ENCODE data around the gene ISLR.

ISLR gene

GRCh38 chr15:74124759-74125158, 48.8 kb upstream of the ISLR start:
- peaks cover 17% of the 10 kb centered on the region for H3K4me1 ChIP-seq (ENCODE audit: control insufficient read depth, insufficient read depth, low read length)
- POLR2A ChIA-PET, result no interaction called here
- TF ChIP-seq ZBTB8A (tag by site-specific recombination; IDR thresholded peaks at IDR 0.05) (peak; percentile 44; the same call in 1 of the 2 replicates), PRDM10 (tag by site-specific recombination; IDR thresholded peaks at IDR 0.05) (no peak)

DNA sequence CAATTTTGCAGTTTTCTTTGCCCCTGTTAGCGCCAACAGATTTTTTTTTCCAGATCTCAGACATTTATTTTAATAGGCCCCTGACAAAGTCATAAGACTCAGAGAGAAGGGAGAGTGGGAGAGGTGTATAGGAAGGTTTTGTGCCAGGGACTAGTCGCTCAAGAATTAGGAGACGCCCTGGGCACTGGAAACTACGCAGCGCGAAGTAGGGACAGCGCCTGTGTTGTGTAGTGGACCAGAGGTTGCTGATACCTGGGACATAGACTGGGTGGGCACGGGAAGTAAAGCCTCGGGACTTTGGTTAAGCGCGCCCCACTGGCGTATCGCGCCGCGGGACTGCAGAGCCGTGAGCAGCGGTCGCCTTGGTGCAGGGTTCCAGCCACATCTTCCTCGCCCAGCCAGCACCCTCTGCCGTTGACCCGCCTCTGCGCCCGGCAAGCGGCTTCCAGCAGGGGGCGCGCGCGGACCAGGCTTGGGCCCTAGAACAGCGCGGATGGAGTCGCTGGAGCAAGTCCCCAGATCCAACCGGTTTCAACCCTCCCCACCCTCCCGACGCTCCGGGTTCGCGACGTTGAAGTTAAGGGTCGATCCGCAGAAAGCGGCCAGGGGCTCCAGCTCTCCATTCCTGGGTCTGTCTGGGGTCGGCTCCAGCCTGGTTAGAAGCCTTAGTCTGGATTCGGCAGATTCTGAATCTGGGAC, 46.1 kb upstream of the ISLR start:
- CTCF ChIA-PET, result interaction anchor here (0.6 to 6.3 kb wide), 25 partner anchors 9 to 240 kb away, joined by 3 to 100 read pairs (median 5); partner anchors contain the start of genes CYP11A1 and STRA6
- TF ChIP-seq ZNF148 (tag by site-specific recombination; IDR thresholded peaks at IDR 0.05; ENCODE audit: borderline replicate concordance), result no peak
- TF ChIP-seq, protein P1, sequence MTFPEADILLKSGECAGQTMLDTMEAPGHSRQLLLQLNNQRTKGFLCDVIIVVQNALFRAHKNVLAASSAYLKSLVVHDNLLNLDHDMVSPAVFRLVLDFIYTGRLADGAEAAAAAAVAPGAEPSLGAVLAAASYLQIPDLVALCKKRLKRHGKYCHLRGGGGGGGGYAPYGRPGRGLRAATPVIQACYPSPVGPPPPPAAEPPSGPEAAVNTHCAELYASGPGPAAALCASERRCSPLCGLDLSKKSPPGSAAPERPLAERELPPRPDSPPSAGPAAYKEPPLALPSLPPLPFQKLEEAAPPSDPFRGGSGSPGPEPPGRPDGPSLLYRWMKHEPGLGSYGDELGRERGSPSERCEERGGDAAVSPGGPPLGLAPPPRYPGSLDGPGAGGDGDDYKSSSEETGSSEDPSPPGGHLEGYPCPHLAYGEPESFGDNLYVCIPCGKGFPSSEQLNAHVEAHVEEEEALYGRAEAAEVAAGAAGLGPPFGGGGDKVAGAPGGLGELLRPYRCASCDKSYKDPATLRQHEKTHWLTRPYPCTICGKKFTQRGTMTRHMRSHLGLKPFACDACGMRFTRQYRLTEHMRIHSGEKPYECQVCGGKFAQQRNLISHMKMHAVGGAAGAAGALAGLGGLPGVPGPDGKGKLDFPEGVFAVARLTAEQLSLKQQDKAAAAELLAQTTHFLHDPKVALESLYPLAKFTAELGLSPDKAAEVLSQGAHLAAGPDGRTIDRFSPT (tag by site-specific recombination; IDR thresholded peaks at IDR 0.05), result no peak
- TF ChIP-seq BCL11B (tag by site-specific recombination; IDR thresholded peaks at IDR 0.05; ENCODE audit: low read depth), result peak; percentile 15; the same call in 1 of the 2 replicates
- no peak for TF ChIP-seq ZNF624 (tag by site-specific recombination; IDR thresholded peaks at IDR 0.05)
- TF ChIP-seq HOXC10 (CRISPR knock-in tag; IDR thresholded peaks at IDR 0.05), result no peak
- TF ChIP-seq ZNF626 (tag by site-specific recombination; IDR thresholded peaks at IDR 0.05), result no peak
- no peak for TF ChIP-seq ZNF274 (IDR thresholded peaks at IDR 0.05; ENCODE audit: low read length)
- TF ChIP-seq ZNF274 (tag by site-specific recombination; IDR thresholded peaks at IDR 0.05; ENCODE audit: borderline replicate concordance), result no peak
- TF ChIP-seq YY2 (tag by site-specific recombination; IDR thresholded peaks at IDR 0.05), result no peak
- TF ChIP-seq BCL11A (tag by site-specific recombination; IDR thresholded peaks at IDR 0.05; ENCODE audit: low read depth), result no peak
- peak; percentile 36; the same call in 1 of the 2 replicates for TF ChIP-seq MYNN (tag by site-specific recombination; IDR thresholded peaks at IDR 0.05; ENCODE audit: borderline replicate concordance)
- no peak; the same call in 1 of the 2 replicates for TF ChIP-seq ZNF335 (tag by site-specific recombination; conservative IDR thresholded peaks at IDR 0.05)
- 0 out of 2 replicates have a peak, but pooled peaks have one; percentile 41 for TF ChIP-seq ZNF223 (tag by site-specific recombination; IDR thresholded peaks at IDR 0.05)
- no peak for TF ChIP-seq ZNF585B (tag by site-specific recombination; IDR thresholded peaks at IDR 0.05)
- no peak for TF ChIP-seq OSR2 (tag by site-specific recombination; IDR thresholded peaks at IDR 0.05)
- TF ChIP-seq WT1 (tag by site-specific recombination; IDR thresholded peaks at IDR 0.05), result peak; percentile 53
- no peak for TF ChIP-seq ZNF416 (tag by site-specific recombination; IDR thresholded peaks at IDR 0.05)
- no peak for TF ChIP-seq ATF2 (tag by site-specific recombination; IDR thresholded peaks at IDR 0.05; ENCODE audit: low read depth)
- TF ChIP-seq, protein P2, sequence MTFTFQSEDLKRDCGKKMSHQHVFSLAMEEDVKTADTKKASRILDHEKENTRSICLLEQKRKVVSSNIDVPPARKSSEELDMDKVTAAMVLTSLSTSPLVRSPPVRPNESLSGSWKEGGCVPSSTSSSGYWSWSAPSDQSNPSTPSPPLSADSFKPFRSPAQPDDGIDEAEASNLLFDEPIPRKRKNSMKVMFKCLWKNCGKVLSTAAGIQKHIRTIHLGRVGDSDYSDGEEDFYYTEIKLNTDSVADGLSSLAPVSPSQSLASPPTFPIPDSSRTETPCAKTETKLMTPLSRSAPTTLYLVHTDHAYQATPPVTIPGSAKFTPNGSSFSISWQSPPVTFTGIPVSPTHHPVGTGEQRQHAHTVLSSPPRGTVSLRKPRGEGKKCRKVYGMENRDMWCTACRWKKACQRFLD (tag by site-specific recombination; IDR thresholded peaks at IDR 0.05), result no peak
- no peak for TF ChIP-seq ZNF488 (tag by site-specific recombination; IDR thresholded peaks at IDR 0.05)

More at GRCh38 chr15:74124759-74125158, 48.8 kb upstream of the ISLR start:
- H3K36me3 ChIP-seq (ENCODE audit: control insufficient read depth in 2 of 2, insufficient read depth in 1 of 2, low read length in 2 of 2), result no peaks in the 10 kb centered on the region
- CTCF ChIA-PET, result interaction anchor here (0.7 to 6.3 kb wide), 4 partner anchors 70 to 247 kb away, joined by 4 to 100 read pairs (median 30); no protein-coding TSS in a partner anchor
- H3K4me3 ChIP-seq (ENCODE audit: low read depth, low read length), result no peak overlapping the region
- no peak overlapping the region for H3K27ac ChIP-seq (ENCODE audit: extremely low read depth, low read depth, low read length)
- no peaks in the 10 kb centered on the region for H3K9me3 ChIP-seq (ENCODE audit: control insufficient read depth, insufficient read depth, low read depth, low read length)

More for the DNA sequence above, 46.1 kb upstream of the ISLR start:
- POLR2A ChIA-PET, result interaction anchor here (0.6 to 1.5 kb wide), 5 partner anchors 57 to 239 kb away, joined by 3 to 4 read pairs (median 4); no protein-coding TSS in a partner anchor
- Histone ChIP-seq H3K9me3 (ENCODE audit: control insufficient read depth, insufficient read depth, low read depth, low read length) (no peaks in the 10 kb centered on the region), H3K36me3 (ENCODE audit: control insufficient read depth in 2 of 2, insufficient read depth in 1 of 2, low read length in 2 of 2) (no peaks in the 10 kb centered on the region), H3K4me1 (ENCODE audit: control insufficient read depth, insufficient read depth, low read length) (peaks cover 14% of the 10 kb centered on the region), H3K4me3 (ENCODE audit: low read depth, low read length) (peak overlapping the region; percentile 25), H3K27ac (ENCODE audit: extremely low read depth, low read depth, low read length) (peak overlapping the region; percentile 1; the same call in 1 of the 2 replicates)

All from HEK293 (cell line).